GM23248 (cell line): ENCODE measurements around the gene AMIGO2. TPM values are rescaled to one million over a fixed set of nuclear protein-coding genes. Genes with fewer than 3 reads are reported as not detected.

Experiments
- DNase-seq: peaks from one replicate; pipeline ENCODE4 v3.0.0-alpha.2; 2015
- H2AFZ ChIP-seq: fragments of 200-600 bp; sonication (generic); 2 replicates; pipeline ENCODE4 v1.6.1; 2016; ENCODE audit warnings: antibody characterized with exemption
- H3F3A ChIP-seq: fragments of 200-600 bp; sonication (generic); 2 replicates; pipeline ENCODE4 v1.6.1; 2016; ENCODE audit warnings: mild to moderate bottlenecking, antibody characterized with exemption, mixed run types; ENCODE audit not compliant: insufficient read depth
- H3K27ac ChIP-seq: fragments of 200-600 bp; sonication (generic); 2 replicates; pipeline ENCODE4 v1.5.1; 2016; ENCODE audit warnings: mild to moderate bottlenecking
- H3K27me3 ChIP-seq: fragments of 200-600 bp; sonication (generic); replicated peaks from 2 replicates; pipeline ENCODE4 v1.6.1; 2016; ENCODE audit warnings: mild to moderate bottlenecking; ENCODE audit not compliant: insufficient read depth
- H3K36me3 ChIP-seq: fragments of 200-600 bp; sonication (generic); 2 replicates; pipeline ENCODE4 v1.6.1; 2016; ENCODE audit warnings: low read depth, mild to moderate bottlenecking
- H3K4me1 ChIP-seq: fragments of 200-600 bp; sonication (generic); 2 replicates; pipeline ENCODE4 v1.6.1; 2016; ENCODE audit warnings: mild to moderate bottlenecking; ENCODE audit not compliant: insufficient read depth
- H3K4me2 ChIP-seq: fragments of 200-600 bp; sonication (generic); one replicate; pipeline ENCODE4 v1.6.1; 2016; ENCODE audit warnings: mild to moderate bottlenecking; ENCODE audit not compliant: unreplicated experiment
- H3K4me3 ChIP-seq: fragments of 200-600 bp; sonication (generic); 2 replicates; pipeline ENCODE4 v1.5.1; 2016; ENCODE audit warnings: mild to moderate bottlenecking
- H3K79me2 ChIP-seq: fragments of 200-600 bp; sonication (generic); 2 replicates; pipeline ENCODE4 v1.6.1; 2016; ENCODE audit warnings: mild to moderate bottlenecking; ENCODE audit not compliant: insufficient read depth
- H3K9ac ChIP-seq: fragments of 200-600 bp; sonication (generic); 2 replicates; pipeline ENCODE4 v1.6.1; 2016; ENCODE audit warnings: mild to moderate bottlenecking
- H3K9me2 ChIP-seq: fragments of 200-600 bp; sonication (generic); 2 replicates; pipeline ENCODE4 v1.6.1; 2016; ENCODE audit warnings: mixed run types, mild to moderate bottlenecking, moderate library complexity; ENCODE audit not compliant: insufficient read depth
- H3K9me3 ChIP-seq: fragments of 200-600 bp; sonication (generic); one replicate; pipeline ENCODE4 v1.6.1; 2017; ENCODE audit warnings: low read depth
- H4K20me1 ChIP-seq: fragments of 200-600 bp; sonication (generic); 2 replicates; pipeline ENCODE4 v1.6.0; 2016; ENCODE audit not compliant: insufficient read depth
- EZH2 ChIP-seq: fragments of 200-600 bp; sonication (generic); IDR thresholded peaks from 2 replicates; pipeline ENCODE4 v1.6.1; 2018; ENCODE audit warnings: antibody characterized with exemption, mild to moderate bottlenecking; ENCODE audit not compliant: insufficient read depth, poor library complexity, severe bottlenecking
- EZH2phosphoT487 ChIP-seq: fragments of 200-600 bp; sonication (generic); IDR thresholded peaks from 2 replicates; pipeline ENCODE4 v1.6.1; 2018; ENCODE audit warnings: antibody characterized with exemption, moderate library complexity, mild to moderate bottlenecking, low read depth; ENCODE audit not compliant: insufficient read depth
- WGBS, 2 experiments: methylation state at CpG; one replicate each; pipeline ENCODE4 v1.1.6; 2015 to 2017; ENCODE audit warnings: low lambda C conversion rate in 2 of 2, low coverage in 1 of 2; ENCODE audit errors: missing lambda C conversion rate in 2 of 2; 5-methylcytosine and 5-hydroxymethylcytosine counted together
- in situ Hi-C: fragments of 300-500 bp; cut with MboI; formaldehyde crosslinking; loops from 2 replicates; pipeline ENCODE4 v1.15.0; 2020
- polyA plus RNA-seq: library from polyadenylated mRNA; unstranded; fragments of >200 nt; fragmentation: Nextera tagmentation; extraction: Ambion mirVana; gene quantifications from 2 replicates; pipeline ENCODE4 v1.2.1, GENCODE V29; 2016
- total RNA-seq: library from RNA; depleted of rRNA; stranded (reverse); fragments of >200 nt; shearing (Covaris generic); gene quantifications from 2 replicates; pipeline ENCODE4 v1.2.3, GENCODE V29; 2014

AMIGO2 gene
- total and polyA plus RNA-seq, 2 experiments from 2014 or later: 19.6 to 29.9 TPM

- Histone ChIP-seq H3K4me1 (peaks cover 52% of the 10 kb centered on the region), H3K9me3 (no peaks in the 10 kb centered on the region), H3K4me2 (peak overlapping the region; percentile 32), H3K79me2 (no peaks in the 10 kb centered on the region), H3F3A (peaks cover 24% of the 10 kb centered on the region; the same call in 1 of the 2 replicates), H3K4me3 (no peak overlapping the region), H3K27ac (no peak overlapping the region), H3K9me2 (no peaks in the 10 kb centered on the region), H3K27me3 (no peaks in the 10 kb centered on the region), H4K20me1 (no peaks in the 10 kb centered on the region), H2AFZ (no peak overlapping the region), H3K9ac (no peak overlapping the region), H3K36me3 (no peaks in the 10 kb centered on the region)
- no peak for DNase-seq
- 66 to 69% methylated on average over 7 of the region's 7 CpGs for WGBS, 2 experiments
- TF ChIP-seq EZH2 (no peak), EZH2phosphoT487 (no peak)
- in situ Hi-C loops: no loop called here
Measured at GRCh38 chr12:47088021-47088944, 8.5 kb upstream of the AMIGO2 start.

DNA sequence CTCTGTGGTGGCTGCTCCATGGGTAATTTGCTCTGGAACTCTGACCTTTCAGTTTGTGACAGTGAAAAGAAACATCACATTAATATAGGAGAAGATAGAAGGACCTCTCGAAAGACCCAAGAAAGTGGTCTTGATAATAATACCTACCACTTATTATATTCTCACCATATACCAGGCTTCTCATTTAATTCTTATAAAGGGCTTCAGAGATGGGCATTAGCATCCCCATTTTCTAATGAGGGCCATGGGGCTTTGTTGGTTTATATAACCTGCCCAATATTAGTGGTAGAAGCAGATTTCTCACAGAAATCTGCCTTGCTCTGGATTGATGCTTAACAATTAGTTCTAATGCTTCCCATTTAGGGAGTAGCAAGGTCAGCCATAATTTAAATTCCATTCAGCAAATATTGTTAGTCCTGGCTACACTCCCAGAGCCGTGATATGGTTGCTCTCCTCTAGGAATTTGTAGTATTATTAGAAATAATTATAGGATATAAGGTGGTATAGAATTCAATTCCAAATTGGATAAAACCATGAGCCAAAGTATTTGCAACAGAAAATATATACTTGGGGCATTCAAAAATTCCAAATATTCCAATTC lies 7.4 kb upstream of the AMIGO2 start:
- Histone ChIP-seq H3K36me3 (no peaks in the 10 kb centered on the region), H3K4me1 (peaks cover 62% of the 10 kb centered on the region), H3K9me3 (no peaks in the 10 kb centered on the region), H2AFZ (no peak overlapping the region), H4K20me1 (no peaks in the 10 kb centered on the region), H3K27ac (no peak overlapping the region), H3K4me2 (peak overlapping the region; percentile 32), H3K9me2 (no peaks in the 10 kb centered on the region), H3K27me3 (no peaks in the 10 kb centered on the region), H3F3A (peaks cover 29% of the 10 kb centered on the region), H3K79me2 (no peaks in the 10 kb centered on the region), H3K4me3 (no peak overlapping the region), H3K9ac (no peak overlapping the region)
- in situ Hi-C loops: no loop called here
- WGBS, 2 experiments: 87 to 92% methylated on average over 2 of the region's 2 CpGs
- TF ChIP-seq EZH2 (no peak), EZH2phosphoT487 (no peak)
- no peak for DNase-seq

DNA sequence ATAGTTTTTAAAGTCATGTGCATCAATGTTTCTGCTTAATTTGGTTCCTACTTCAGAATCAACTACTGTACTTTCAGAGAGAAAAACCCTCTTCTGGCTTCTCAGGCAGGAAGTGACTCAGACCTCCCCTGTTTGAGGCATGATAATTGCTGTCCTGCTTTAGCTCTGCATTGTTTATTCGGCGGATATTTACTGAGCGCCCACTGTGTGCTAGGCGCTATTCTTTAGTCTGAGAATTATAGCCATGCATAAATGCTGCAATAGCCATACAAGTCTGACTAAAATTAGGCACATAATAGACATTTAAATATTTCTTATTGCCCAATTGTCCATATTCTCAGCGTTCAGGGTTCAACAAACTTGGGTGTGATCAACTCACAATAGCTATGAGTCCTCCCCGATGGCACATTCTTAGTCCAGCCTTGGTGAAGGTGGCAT lies 6.1 kb upstream of the AMIGO2 start:
- Histone ChIP-seq H4K20me1 (no peaks in the 10 kb centered on the region), H3K79me2 (no peaks in the 10 kb centered on the region), H3K4me2 (peak overlapping the region; percentile 18), H2AFZ (no peak overlapping the region), H3K36me3 (no peaks in the 10 kb centered on the region), H3K27me3 (no peaks in the 10 kb centered on the region), H3K9ac (no peak overlapping the region), H3K4me3 (no peak overlapping the region), H3K4me1 (peaks cover 76% of the 10 kb centered on the region), H3K9me2 (no peaks in the 10 kb centered on the region), H3K27ac (0 out of 2 replicates have a peak overlapping the region, but pooled peaks have one; percentile 5), H3F3A (peaks cover 43% of the 10 kb centered on the region), H3K9me3 (no peaks in the 10 kb centered on the region)
- peak; percentile 69 for DNase-seq
- TF ChIP-seq EZH2 (no peak), EZH2phosphoT487 (no peak)
- in situ Hi-C loops: no loop called here
- WGBS, 2 experiments: 52 to 61% methylated on average over 6 of the region's 6 CpGs

DNA sequence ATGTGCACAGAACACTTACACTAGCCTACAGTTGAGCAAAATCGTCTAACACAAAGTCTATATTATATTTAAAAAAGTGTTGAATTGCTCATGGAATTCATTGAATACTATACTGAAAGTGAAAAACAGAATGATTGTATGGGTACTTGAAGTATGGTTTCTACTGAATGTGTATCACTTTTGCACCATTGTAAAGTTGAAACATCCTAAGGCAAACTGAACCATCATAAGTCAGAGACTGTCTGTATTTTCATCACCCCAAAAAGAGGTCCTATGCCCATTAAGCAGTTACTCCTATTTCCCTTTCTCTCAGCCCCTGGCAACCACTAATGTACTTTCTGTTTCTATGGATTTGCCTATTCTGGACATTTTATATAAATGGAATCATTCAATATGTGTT lies 4.4 kb upstream of the AMIGO2 start:
- no peaks in the 10 kb centered on the region for H3K27me3 ChIP-seq
- H3K79me2 ChIP-seq: no peaks in the 10 kb centered on the region
- in situ Hi-C loops: no loop called here
- H3K9ac ChIP-seq: no peak overlapping the region
- no peaks in the 10 kb centered on the region for H3K9me3 ChIP-seq
- H3K27ac ChIP-seq: no peak overlapping the region
- peaks cover 52% of the 10 kb centered on the region for H3F3A ChIP-seq
- no peaks in the 10 kb centered on the region for H3K9me2 ChIP-seq
- H3K4me2 ChIP-seq: no peak overlapping the region
- no peaks in the 10 kb centered on the region for H4K20me1 ChIP-seq
- no peak overlapping the region for H3K4me3 ChIP-seq
- H3K4me1 ChIP-seq: peaks cover 77% of the 10 kb centered on the region
- no peak for DNase-seq
- no peak overlapping the region for H2AFZ ChIP-seq
- no peaks in the 10 kb centered on the region for H3K36me3 ChIP-seq
- 91 to 100% methylated on average over 1 of the region's 1 CpG for WGBS, 2 experiments
- TF ChIP-seq EZH2 (no peak), EZH2phosphoT487 (no peak)
